ENCODE measurements around the gene CD151.

CD151 gene

DNA sequence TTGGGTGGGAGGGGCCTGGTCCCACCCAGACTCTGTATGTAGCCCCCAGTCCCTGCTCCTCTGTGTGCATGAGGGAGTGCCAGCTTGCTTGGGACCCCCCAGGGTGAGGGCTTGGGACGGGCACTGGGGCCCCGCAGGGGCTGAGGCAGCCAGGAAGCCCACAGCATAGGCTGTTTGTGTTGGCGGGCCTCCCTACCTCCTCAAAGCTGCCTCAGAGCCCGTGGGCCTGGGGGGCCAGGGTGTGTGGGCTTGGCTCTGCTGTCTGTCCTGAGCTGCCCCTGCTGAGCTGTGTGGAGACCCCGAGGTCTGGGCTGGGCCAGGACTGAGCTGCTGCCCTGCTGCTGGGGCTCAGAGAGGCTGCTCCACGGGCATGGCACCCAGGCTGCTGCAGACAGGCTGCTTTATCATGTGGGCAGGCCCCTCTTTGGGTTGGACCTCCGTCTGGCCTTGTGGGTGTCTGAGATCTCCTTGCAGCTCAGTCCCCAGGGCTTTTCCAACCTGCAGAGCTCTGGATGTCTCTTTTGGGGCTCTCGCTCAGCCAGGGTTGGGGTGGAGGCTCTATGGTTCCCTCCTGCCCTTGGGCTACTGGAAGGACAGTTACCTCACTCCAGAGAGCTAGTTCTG is 13.2 kb downstream of the CD151 start:
- DNase-seq (ENCODE audit: low spot score) (no peak), ATAC-seq (ENCODE audit: low read depth) (no peak)
- H3K36me3 ChIP-seq (ENCODE audit: low read depth), result peaks cover 15% of the 10 kb centered on the region
- H3K4me1 ChIP-seq (ENCODE audit: insufficient read depth, poor library complexity, severe bottlenecking), result peaks cover 20% of the 10 kb centered on the region
- H3K9me3 ChIP-seq (ENCODE audit: severe bottlenecking), result no peaks in the 10 kb centered on the region
- TF ChIP-seq, protein P1, sequence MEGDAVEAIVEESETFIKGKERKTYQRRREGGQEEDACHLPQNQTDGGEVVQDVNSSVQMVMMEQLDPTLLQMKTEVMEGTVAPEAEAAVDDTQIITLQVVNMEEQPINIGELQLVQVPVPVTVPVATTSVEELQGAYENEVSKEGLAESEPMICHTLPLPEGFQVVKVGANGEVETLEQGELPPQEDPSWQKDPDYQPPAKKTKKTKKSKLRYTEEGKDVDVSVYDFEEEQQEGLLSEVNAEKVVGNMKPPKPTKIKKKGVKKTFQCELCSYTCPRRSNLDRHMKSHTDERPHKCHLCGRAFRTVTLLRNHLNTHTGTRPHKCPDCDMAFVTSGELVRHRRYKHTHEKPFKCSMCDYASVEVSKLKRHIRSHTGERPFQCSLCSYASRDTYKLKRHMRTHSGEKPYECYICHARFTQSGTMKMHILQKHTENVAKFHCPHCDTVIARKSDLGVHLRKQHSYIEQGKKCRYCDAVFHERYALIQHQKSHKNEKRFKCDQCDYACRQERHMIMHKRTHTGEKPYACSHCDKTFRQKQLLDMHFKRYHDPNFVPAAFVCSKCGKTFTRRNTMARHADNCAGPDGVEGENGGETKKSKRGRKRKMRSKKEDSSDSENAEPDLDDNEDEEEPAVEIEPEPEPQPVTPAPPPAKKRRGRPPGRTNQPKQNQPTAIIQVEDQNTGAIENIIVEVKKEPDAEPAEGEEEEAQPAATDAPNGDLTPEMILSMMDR (IDR thresholded peaks at IDR 0.05; ENCODE audit: poor library complexity, severe bottlenecking), result no peak
- H3K4me3 ChIP-seq (ENCODE audit: severe bottlenecking), result no peak overlapping the region
- H3K27ac ChIP-seq (ENCODE audit: poor library complexity, severe bottlenecking), result peak overlapping the region; percentile 97
- H3K27me3 ChIP-seq (ENCODE audit: insufficient read depth, poor library complexity, severe bottlenecking), result no peaks in the 10 kb centered on the region

DNA sequence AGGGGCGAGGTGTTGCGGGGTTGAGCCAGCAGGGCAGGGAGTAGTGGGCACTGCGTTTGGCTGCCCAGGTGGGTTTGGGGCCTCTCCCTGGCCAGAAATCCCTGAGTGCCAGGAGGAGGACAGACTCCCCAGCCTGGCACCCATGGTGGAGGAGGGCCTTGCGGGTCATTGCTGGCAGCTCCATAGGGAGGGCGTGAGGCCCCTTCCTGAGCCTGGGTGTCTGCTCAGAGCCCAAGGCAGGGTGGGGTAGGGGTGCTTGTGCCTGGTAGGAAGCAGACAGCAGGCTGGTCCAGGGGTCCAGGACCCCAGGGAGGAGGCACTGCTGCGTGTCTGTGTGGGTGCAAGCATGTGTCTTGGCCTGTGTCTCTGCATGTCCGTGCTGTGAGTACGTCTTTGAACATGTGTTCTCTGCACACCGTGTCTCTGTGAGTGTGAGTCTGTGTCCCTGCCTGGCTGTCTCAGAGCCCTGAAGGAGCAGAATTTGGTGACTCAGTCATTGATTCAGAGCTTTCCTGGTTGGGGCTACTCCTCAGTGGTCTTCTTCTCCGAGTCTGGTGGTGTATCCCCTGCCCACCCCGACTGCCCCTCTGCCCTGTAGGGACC is 13.8 kb downstream of the CD151 start:
- no peaks in the 10 kb centered on the region for H3K27me3 ChIP-seq (ENCODE audit: insufficient read depth, poor library complexity, severe bottlenecking)
- peaks cover 19% of the 10 kb centered on the region for H3K4me1 ChIP-seq (ENCODE audit: insufficient read depth, poor library complexity, severe bottlenecking)
- H3K4me3 ChIP-seq (ENCODE audit: severe bottlenecking), result no peak overlapping the region
- ATAC-seq (ENCODE audit: low read depth), result no peak
- DNase-seq (ENCODE audit: low spot score), result no peak
- peaks cover 9% of the 10 kb centered on the region for H3K36me3 ChIP-seq (ENCODE audit: low read depth)
- peak overlapping the region; percentile 97 for H3K27ac ChIP-seq (ENCODE audit: poor library complexity, severe bottlenecking)
- TF ChIP-seq, protein P1 (IDR thresholded peaks at IDR 0.05; ENCODE audit: poor library complexity, severe bottlenecking), result no peak
- no peaks in the 10 kb centered on the region for H3K9me3 ChIP-seq (ENCODE audit: severe bottlenecking)

DNA sequence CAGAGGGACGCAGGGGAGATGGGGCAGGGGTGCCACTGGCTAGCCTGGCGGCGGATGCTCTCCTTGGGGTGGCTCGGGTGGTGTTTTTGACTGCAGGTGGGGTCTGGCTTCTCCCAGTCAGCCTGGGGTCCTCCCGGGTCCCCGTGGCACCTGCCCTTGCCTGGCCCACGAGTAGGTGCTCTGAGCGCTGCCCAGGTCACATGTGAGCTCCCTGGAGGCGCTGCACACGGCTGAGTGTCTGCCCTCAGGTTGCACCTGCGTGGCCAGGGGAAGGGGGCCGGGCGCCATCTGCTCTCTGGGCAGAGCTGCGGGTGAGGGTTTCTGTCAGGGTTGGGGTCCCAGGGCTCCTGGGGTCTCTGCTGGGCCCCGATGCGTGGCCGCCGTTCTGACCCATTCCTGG is 15.1 kb downstream of the CD151 start:
- no peak for DNase-seq (ENCODE audit: low spot score)
- TF ChIP-seq, protein P1 (IDR thresholded peaks at IDR 0.05; ENCODE audit: poor library complexity, severe bottlenecking), result no peak
- no peak for ATAC-seq (ENCODE audit: low read depth)
- Histone ChIP-seq H3K4me3 (ENCODE audit: severe bottlenecking) (no peak overlapping the region), H3K27me3 (ENCODE audit: insufficient read depth, poor library complexity, severe bottlenecking) (no peaks in the 10 kb centered on the region), H3K36me3 (ENCODE audit: low read depth) (peaks cover 9% of the 10 kb centered on the region), H3K4me1 (ENCODE audit: insufficient read depth, poor library complexity, severe bottlenecking) (peaks cover 19% of the 10 kb centered on the region), H3K9me3 (ENCODE audit: severe bottlenecking) (no peaks in the 10 kb centered on the region), H3K27ac (ENCODE audit: poor library complexity, severe bottlenecking) (no peak overlapping the region)

DNA sequence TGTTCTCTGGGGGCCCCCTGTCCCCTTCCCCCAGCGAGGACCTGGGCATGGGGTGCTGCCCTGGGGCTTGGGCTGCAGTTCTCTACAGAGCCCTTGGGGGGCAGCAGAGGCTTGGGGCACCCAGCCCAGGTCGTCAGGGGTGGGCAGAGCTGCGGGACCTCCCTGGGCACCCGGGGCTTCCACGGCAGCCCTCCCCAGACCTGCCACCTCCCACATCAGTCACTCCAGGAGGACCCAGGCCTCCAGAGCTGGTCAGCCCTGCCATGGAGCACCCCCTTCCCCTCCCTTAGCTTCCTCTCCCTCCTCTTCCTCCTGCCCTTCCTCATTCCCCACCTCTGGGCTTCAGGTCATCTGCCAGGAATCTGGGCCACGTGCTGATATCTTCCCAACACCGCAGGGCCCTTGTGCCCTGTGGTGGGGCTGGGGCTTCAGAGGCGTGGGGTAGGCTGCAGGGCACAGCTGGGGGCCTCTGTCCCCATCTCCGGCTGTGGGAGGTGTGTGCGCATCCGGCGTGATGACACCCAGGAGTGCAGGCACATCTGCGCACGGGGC is 15.7 kb downstream of the CD151 start:
- no peak for DNase-seq (ENCODE audit: low spot score)

More for the DNA sequence above, 15.7 kb downstream of the CD151 start:
- Histone ChIP-seq H3K27ac (ENCODE audit: poor library complexity, severe bottlenecking) (no peak overlapping the region), H3K36me3 (ENCODE audit: low read depth) (peaks cover 9% of the 10 kb centered on the region), H3K27me3 (ENCODE audit: insufficient read depth, poor library complexity, severe bottlenecking) (no peaks in the 10 kb centered on the region), H3K4me3 (ENCODE audit: severe bottlenecking) (no peak overlapping the region), H3K4me1 (ENCODE audit: insufficient read depth, poor library complexity, severe bottlenecking) (peaks cover 19% of the 10 kb centered on the region), H3K9me3 (ENCODE audit: severe bottlenecking) (no peaks in the 10 kb centered on the region)
- no peak for ATAC-seq (ENCODE audit: low read depth)
- TF ChIP-seq, protein P1 (IDR thresholded peaks at IDR 0.05; ENCODE audit: poor library complexity, severe bottlenecking), result peak; percentile 66

All from RWPE2 (cell line).